Activated CD4-positive, alpha-beta T cell treated with anti-CD3 and anti-CD28 coated beads, Interleukin-2, amount 50 U/mL, for 16 hours (primary cell): ENCODE data around the gene ARHGAP15.

Source experiments
- DNase-seq: peaks from one replicate; pipeline ENCODE4 v3.0.0-alpha.2; 2020

The ARHGAP15 gene

GRCh38 chr2:143466391-143466790, 337.2 kb downstream of the ARHGAP15 start:
- DNase-seq: no peak

- DNase-seq: no peak
These were observed 337.8 kb downstream of the ARHGAP15 start for GRCh38 chr2:143467011-143467410.

GRCh38 chr2:143468341-143468888, 339.2 kb downstream of the ARHGAP15 start:
- DNase-seq: peak; percentile 79

- no peak for DNase-seq
These were observed 340.1 kb downstream of the ARHGAP15 start for GRCh38 chr2:143469323-143469722.

GRCh38 chr2:143471550-143471949, 342.3 kb downstream of the ARHGAP15 start:
- DNase-seq: no peak

- no peak for DNase-seq
These were observed 344.0 kb downstream of the ARHGAP15 start for GRCh38 chr2:143473216-143473615.

- no peak for DNase-seq
These were observed 344.6 kb downstream of the ARHGAP15 start for GRCh38 chr2:143473820-143474219.

- DNase-seq: no peak
These were observed 345.4 kb downstream of the ARHGAP15 start for GRCh38 chr2:143474586-143474985.

- no peak for DNase-seq
These were observed 346.0 kb downstream of the ARHGAP15 start for GRCh38 chr2:143475041-143475776.

GRCh38 chr2:143476336-143477087, 347.3 kb downstream of the ARHGAP15 start:
- peak; percentile 58 for DNase-seq

- no peak for DNase-seq
These were observed 348.7 kb downstream of the ARHGAP15 start for GRCh38 chr2:143477714-143478443.

GRCh38 chr2:143480086-143480485, 350.9 kb downstream of the ARHGAP15 start:
- no peak for DNase-seq

GRCh38 chr2:143480601-143481236, 351.5 kb downstream of the ARHGAP15 start:
- DNase-seq: no peak

GRCh38 chr2:143481237-143481623, 352.0 kb downstream of the ARHGAP15 start:
- no peak for DNase-seq

GRCh38 chr2:143481733-143482132, 352.5 kb downstream of the ARHGAP15 start:
- no peak for DNase-seq

- no peak for DNase-seq
These were observed 353.1 kb downstream of the ARHGAP15 start for GRCh38 chr2:143482316-143482715.

- no peak for DNase-seq
These were observed 353.6 kb downstream of the ARHGAP15 start for GRCh38 chr2:143482771-143483170.

GRCh38 chr2:143486976-143487375, 357.8 kb downstream of the ARHGAP15 start:
- no peak for DNase-seq

GRCh38 chr2:143489145-143489544, 359.9 kb downstream of the ARHGAP15 start:
- DNase-seq: no peak

- DNase-seq: no peak
These were observed 361.9 kb downstream of the ARHGAP15 start for GRCh38 chr2:143491131-143491530.

- DNase-seq: no peak
These were observed 364.1 kb downstream of the ARHGAP15 start for GRCh38 chr2:143493339-143493738.

GRCh38 chr2:143497726-143498125, 368.5 kb downstream of the ARHGAP15 start:
- DNase-seq: no peak

GRCh38 chr2:143498496-143498895, 369.3 kb downstream of the ARHGAP15 start:
- no peak for DNase-seq
